Tibial nerve (tissue), 4 donors: ENCODE data around the gene STIM1. TPM values are rescaled to one million over a fixed set of nuclear protein-coding genes. Genes with fewer than 3 reads are reported as not detected.

Source experiments
- DNase-seq, 2 donors: peaks; one replicate each; pipeline ENCODE4 v3.0.0-alpha.2; 2019; ENCODE audit warnings: low spot score in 2 of 2
- H3K27ac ChIP-seq, 4 donors: fragments of 200-600 bp; sonication (generic) in 3 of 4; one replicate each; pipeline ENCODE4 v1.5.1; 2017 to 2019; ENCODE audit warnings: mild to moderate bottlenecking in 1 of 4
- H3K27me3 ChIP-seq, 2 donors: fragments of 200-600 bp; sonication (generic) in 1 of 2; one replicate each; pipeline versions ENCODE4 v1.5.1 to v1.6.0; 2017 to 2019
- H3K36me3 ChIP-seq, 3 donors: fragments of 200-600 bp; sonication (generic); one replicate each; pipeline ENCODE4 v1.5.1; 2018 to 2019
- H3K4me1 ChIP-seq, 4 donors: fragments of 200-600 bp; sonication (generic) in 3 of 4; one replicate each; pipeline ENCODE4 v1.5.1; 2017 to 2019
- H3K4me3 ChIP-seq, 4 donors: fragments of 200-600 bp; sonication (generic) in 3 of 4; one replicate each; pipeline ENCODE4 v1.5.1; 2017 to 2019; ENCODE audit warnings: mild to moderate bottlenecking in 1 of 4, moderate library complexity in 1 of 4
- H3K9me3 ChIP-seq, 4 donors: fragments of 200-600 bp; sonication (generic) in 3 of 4; one replicate each; pipeline ENCODE4 v1.5.1; 2017 to 2019
- EP300 ChIP-seq, 2 donors: sonication (generic); formaldehyde crosslinking; IDR thresholded peaks; one replicate each; pipeline ENCODE4 v1.6.1; 2017; ENCODE audit warnings: antibody characterized with exemption in 2 of 2, mild to moderate bottlenecking in 1 of 2
- POLR2A ChIP-seq, 2 donors: fragments of 450-650 bp; IDR thresholded peaks; one replicate each; pipeline ENCODE4 v1.6.1; 2017; ENCODE audit warnings: antibody characterized with exemption in 2 of 2, mild to moderate bottlenecking in 2 of 2, moderate library complexity in 2 of 2
- WGBS, 2 donors: methylation state at CpG; one replicate each; pipeline ENCODE4 v1.1.5; 2018; 5-methylcytosine and 5-hydroxymethylcytosine counted together
- total RNA-seq, 4 donors: library from RNA; depleted of rRNA; stranded (reverse); fragments of >200 nt; gene quantifications; one replicate each; pipeline ENCODE4 v1.1.0, GENCODE V29; 2016
- TF ChIP-seq, protein P1 (sequence below), 5 experiments: fragments of 200-600 bp in 3 of 5; fragments of 450-650 bp in 2 of 5; sonication (generic) in 3 of 5; IDR thresholded peaks; one replicate each; pipeline ENCODE4 v1.5.1; 2016 to 2019; ENCODE audit warnings: antibody characterized with exemption in 5 of 5, mild to moderate bottlenecking in 3 of 5, moderate library complexity in 2 of 5

The STIM1 gene
- total RNA-seq, 4 donors from 2014 or later, result 51.3 to 70.1 (median 59.8) TPM

- DNase-seq, result no peak
- Histone ChIP-seq H3K9me3 (no peaks in the 10 kb centered on the region), H3K27ac (peak overlapping the region; percentile 84 to 99 (median 96)), H3K36me3 (no peaks in the 10 kb centered on the region), H3K4me3 (peak overlapping the region in 2 of 4 donors; percentile 97 to 98), H3K4me1 (peaks cover 0 to 41% (median 31%) of the 10 kb centered on the region in 4 donors), H3K27me3 (no peaks in the 10 kb centered on the region)
- TF ChIP-seq POLR2A (IDR thresholded peaks at IDR 0.05), result no peak
- WGBS, 2 donors, result 72 to 75% methylated on average over 11 of the region's 11 CpGs
These were observed 1.4 kb upstream of the STIM1 start for GRCh38 chr11:3853899-3854659.

- peak overlapping the region; percentile 84 to 99 (median 96) for H3K27ac ChIP-seq
- TF ChIP-seq EP300 (IDR thresholded peaks at IDR 0.05), result no peak
- TF ChIP-seq POLR2A (IDR thresholded peaks at IDR 0.05), result no peak
- TF ChIP-seq, protein P1, sequence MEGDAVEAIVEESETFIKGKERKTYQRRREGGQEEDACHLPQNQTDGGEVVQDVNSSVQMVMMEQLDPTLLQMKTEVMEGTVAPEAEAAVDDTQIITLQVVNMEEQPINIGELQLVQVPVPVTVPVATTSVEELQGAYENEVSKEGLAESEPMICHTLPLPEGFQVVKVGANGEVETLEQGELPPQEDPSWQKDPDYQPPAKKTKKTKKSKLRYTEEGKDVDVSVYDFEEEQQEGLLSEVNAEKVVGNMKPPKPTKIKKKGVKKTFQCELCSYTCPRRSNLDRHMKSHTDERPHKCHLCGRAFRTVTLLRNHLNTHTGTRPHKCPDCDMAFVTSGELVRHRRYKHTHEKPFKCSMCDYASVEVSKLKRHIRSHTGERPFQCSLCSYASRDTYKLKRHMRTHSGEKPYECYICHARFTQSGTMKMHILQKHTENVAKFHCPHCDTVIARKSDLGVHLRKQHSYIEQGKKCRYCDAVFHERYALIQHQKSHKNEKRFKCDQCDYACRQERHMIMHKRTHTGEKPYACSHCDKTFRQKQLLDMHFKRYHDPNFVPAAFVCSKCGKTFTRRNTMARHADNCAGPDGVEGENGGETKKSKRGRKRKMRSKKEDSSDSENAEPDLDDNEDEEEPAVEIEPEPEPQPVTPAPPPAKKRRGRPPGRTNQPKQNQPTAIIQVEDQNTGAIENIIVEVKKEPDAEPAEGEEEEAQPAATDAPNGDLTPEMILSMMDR (IDR thresholded peaks at IDR 0.05), result no peak
- peaks cover 0 to 43% (median 37%) of the 10 kb centered on the region in 4 donors for H3K4me1 ChIP-seq
- no peaks in the 10 kb centered on the region for H3K9me3 ChIP-seq
- WGBS, 2 donors, result 18 to 20% methylated on average over 7 of the region's 7 CpGs
- no peak for DNase-seq
- H3K36me3 ChIP-seq, result no peaks in the 10 kb centered on the region
- H3K27me3 ChIP-seq, result no peaks in the 10 kb centered on the region
- H3K4me3 ChIP-seq, result peak overlapping the region in 2 of 4 donors; percentile 97 to 98
These were observed 846 bp upstream of the STIM1 start for GRCh38 chr11:3854660-3854976.

DNA sequence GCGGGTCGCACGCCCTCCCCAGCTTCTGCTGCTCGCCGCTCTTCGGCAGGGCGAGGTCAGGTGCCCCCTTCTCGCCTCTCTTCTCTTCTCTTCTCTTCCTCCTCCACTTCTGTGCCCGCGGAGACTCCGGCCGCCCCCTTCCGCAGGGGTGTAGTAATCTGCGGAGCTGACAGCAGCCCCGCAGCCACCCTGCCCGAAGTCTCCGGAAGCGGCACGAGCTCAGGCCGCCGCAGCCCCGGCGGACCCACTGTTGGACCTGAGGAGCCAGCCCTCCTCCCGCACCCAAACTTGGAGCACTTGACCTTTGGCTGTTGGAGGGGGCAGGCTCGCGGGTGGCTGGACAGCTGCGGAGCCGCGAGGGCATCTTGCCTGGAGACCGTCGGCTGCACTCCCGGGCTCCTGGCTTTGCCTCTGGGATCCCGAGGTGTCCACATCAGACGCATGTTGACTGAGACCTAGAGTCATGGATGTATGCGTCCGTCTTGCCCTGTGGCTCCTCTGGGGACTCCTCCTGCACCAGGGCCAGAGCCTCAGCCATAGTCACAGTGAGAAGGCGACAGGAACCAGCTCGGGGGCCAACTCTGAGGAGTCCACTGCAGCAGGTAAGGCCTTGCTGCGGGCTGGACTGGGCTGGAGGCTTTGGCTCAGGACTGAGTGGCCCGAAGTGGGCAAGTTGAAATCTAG, 486 bp downstream of the STIM1 start:
- H3K4me3 ChIP-seq, result peak overlapping the region; percentile 67 to 100 (median 98)
- H3K4me1 ChIP-seq, result peaks cover 0 to 56% (median 46%) of the 10 kb centered on the region in 4 donors
- H3K36me3 ChIP-seq, result no peaks in the 10 kb centered on the region
- DNase-seq, result no peak
- TF ChIP-seq, protein P1 (IDR thresholded peaks at IDR 0.05), result no peak
- TF ChIP-seq POLR2A (IDR thresholded peaks at IDR 0.05) (no peak), EP300 (IDR thresholded peaks at IDR 0.05) (no peak)
- no peaks in the 10 kb centered on the region for H3K9me3 ChIP-seq
- 0 to 10% methylated on average over 19 to 30 of the region's 40 CpGs for WGBS, 2 donors
- H3K27me3 ChIP-seq, result no peaks in the 10 kb centered on the region
- H3K27ac ChIP-seq, result peak overlapping the region; percentile 60 to 99 (median 96)

- peaks cover 0 to 63% (median 46%) of the 10 kb centered on the region in 4 donors for H3K4me1 ChIP-seq
- peak overlapping the region; percentile 67 to 100 (median 98) for H3K4me3 ChIP-seq
- H3K9me3 ChIP-seq, result no peaks in the 10 kb centered on the region
- H3K27ac ChIP-seq, result peak overlapping the region in 3 of 4 donors; percentile 94 to 99 (median 98)
- no peaks in the 10 kb centered on the region for H3K36me3 ChIP-seq
- no peak for DNase-seq
- no peaks in the 10 kb centered on the region for H3K27me3 ChIP-seq
- TF ChIP-seq, protein P1 (IDR thresholded peaks at IDR 0.05), result no peak
- TF ChIP-seq EP300 (IDR thresholded peaks at IDR 0.05) (no peak), POLR2A (IDR thresholded peaks at IDR 0.05) (no peak)
- 54 to 65% methylated on average over 5 of the region's 5 CpGs for WGBS, 2 donors
These were observed 1.5 kb downstream of the STIM1 start for GRCh38 chr11:3856856-3857553.

GRCh38 chr11:3857628-3858027, 2.2 kb downstream of the STIM1 start:
- Histone ChIP-seq H3K36me3 (no peaks in the 10 kb centered on the region), H3K4me1 (peaks cover 0 to 63% (median 46%) of the 10 kb centered on the region in 4 donors), H3K27me3 (no peaks in the 10 kb centered on the region), H3K9me3 (no peaks in the 10 kb centered on the region), H3K4me3 (peak overlapping the region in 3 of 4 donors; percentile 97 to 100 (median 98)), H3K27ac (no peak overlapping the region)
- TF ChIP-seq, protein P1 (IDR thresholded peaks at IDR 0.05), result no peak
- no peak for TF ChIP-seq EP300 (IDR thresholded peaks at IDR 0.05)
- TF ChIP-seq POLR2A (IDR thresholded peaks at IDR 0.05), result no peak
- no peak for DNase-seq
